Measurements from ENCODE around the gene LSM7. TPM values are rescaled to one million over a fixed set of nuclear protein-coding genes. Genes with fewer than 3 reads are reported as not detected.
A peak's percentile ranks its signal among the peaks of the same experiment; 100 is the strongest.

Gene LSM7
- total and polyA plus RNA-seq, 2 of the 13 experiments (the other 11 are each of a cell fraction or from before 2014, with no cell fraction given), result 140 to 205 TPM

DNA sequence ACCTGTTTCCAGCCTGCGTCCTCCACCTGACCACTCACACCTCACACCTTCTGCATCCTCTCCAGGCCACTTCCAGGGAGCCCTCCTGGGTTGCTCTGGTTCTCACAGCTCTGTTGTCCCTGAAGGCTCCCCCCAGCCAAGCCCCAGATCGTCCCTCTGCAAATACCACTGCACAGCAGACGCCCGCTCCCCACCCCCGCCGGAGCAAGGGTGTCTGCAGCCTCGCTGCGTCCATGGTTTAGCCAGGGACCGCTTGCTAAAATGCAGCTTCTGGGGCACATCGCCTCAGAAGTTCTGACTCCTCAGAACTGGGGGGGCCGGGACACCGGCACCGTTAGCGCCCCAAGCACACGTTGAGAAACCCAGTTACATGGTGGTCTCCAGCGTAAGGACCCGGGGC is 21.4 kb downstream of the LSM7 start:
- in situ Hi-C loops (cut with HindIII; ENCODE audit: extremely low pct_ligation_motif_present, low pct_unique_long_range_greater_than_20kb), result no loop called here
- no TSS peak for BruUV-seq (replicated peaks)

DNA sequence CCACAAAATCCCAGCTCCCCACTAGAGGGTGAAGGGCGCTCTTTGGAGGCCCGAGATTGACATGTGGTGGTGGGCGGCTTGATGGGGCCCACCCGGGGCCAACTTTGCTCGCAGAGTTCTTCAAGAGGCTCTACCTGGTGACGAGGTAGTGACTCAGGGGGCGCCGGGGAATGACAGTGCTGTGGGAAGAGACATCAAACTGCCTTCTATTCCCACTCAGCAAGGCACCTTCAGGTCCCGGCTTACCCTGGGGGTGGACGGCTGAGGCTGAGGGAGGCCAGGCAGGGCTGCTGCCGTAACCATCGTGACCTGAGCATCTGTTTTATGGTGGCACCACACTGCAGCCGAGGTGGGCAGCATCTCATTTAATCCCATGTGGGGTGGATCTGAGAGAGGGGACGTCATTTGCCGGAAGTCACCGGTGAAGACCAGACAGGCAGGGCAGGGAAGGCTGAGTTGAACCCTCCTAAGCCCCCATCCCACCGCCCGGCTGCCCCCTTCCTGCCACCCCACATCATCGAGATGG is 22.0 kb downstream of the LSM7 start:
- Histone ChIP-seq H3K4me2 (ENCODE audit: low read depth, low read length) (no peak overlapping the region), H3K9me3 (ENCODE audit: low read length) (no peaks in the 10 kb centered on the region), H3K27me3 (ENCODE audit: control insufficient read depth in 1 of 2, insufficient read depth in 2 of 2, low read length in 2 of 2) (peaks cover 8 to 65% of the 10 kb centered on the region in 2 experiments), H3K4me1 (ENCODE audit: insufficient read depth, low read length) (peaks cover 32% of the 10 kb centered on the region), H4K20me1 (ENCODE audit: insufficient read depth, low read length) (no peaks in the 10 kb centered on the region), H3K27ac (ENCODE audit: extremely low read length, insufficient read depth, low read length) (no peak overlapping the region), H3K79me2 (ENCODE audit: insufficient read depth, low read length) (no peaks in the 10 kb centered on the region), H3K4me3 (replicated peaks in 1 of 3; ENCODE audit: insufficient read depth in 1 of 3, low read depth in 2 of 3, low read length in 3 of 3) (no peak overlapping the region), H3K9ac (ENCODE audit: insufficient read depth, low read depth, low read length) (no peak overlapping the region), H2AFZ (ENCODE audit: low read length) (no peak overlapping the region), H3K36me3 (replicated peaks in 1 of 2; ENCODE audit: control insufficient read depth in 1 of 2, insufficient read depth in 2 of 2, low read length in 2 of 2) (no peaks in the 10 kb centered on the region)
- intact Hi-C loops (cut with micrococcal nuclease; ENCODE audit: unreplicated experiment), result no loop called here
- in situ Hi-C loops (cut with HindIII; ENCODE audit: extremely low pct_ligation_motif_present, low pct_unique_long_range_greater_than_20kb), result no loop called here
- BruUV-seq (replicated peaks), result no TSS peak
- ChIA-PET POLR2A (interaction anchor here (0.6 kb wide), 1 partner anchor 79 kb away, joined by 4 read pairs; no protein-coding TSS in a partner anchor), CTCF (ENCODE audit: low intra/inter-chr PET ratio, low total read pairs) (no interaction called here)
- WGBS (ENCODE audit: low lambda C conversion rate), result 58% methylated on average over 6 of the region's 19 CpGs
- DNase-seq (ENCODE audit: low spot score) (no peak), FAIRE-seq (no peak), ATAC-seq (no peak)
- TF ChIP-seq ZNF781 (CRISPR knock-in tag; IDR thresholded peaks at IDR 0.05; ENCODE audit: borderline replicate concordance, not compliant biosample characterization), result no peak
- TF ChIP-seq, protein P1, sequence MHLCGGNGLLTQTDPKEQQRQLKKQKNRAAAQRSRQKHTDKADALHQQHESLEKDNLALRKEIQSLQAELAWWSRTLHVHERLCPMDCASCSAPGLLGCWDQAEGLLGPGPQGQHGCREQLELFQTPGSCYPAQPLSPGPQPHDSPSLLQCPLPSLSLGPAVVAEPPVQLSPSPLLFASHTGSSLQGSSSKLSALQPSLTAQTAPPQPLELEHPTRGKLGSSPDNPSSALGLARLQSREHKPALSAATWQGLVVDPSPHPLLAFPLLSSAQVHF (CRISPR knock-in tag; IDR thresholded peaks at IDR 0.05), result no peak
- TF ChIP-seq HOXA5 (CRISPR knock-in tag; IDR thresholded peaks at IDR 0.05), result no peak
- no peak for TF ChIP-seq ZNF75D (CRISPR knock-in tag; IDR thresholded peaks at IDR 0.05; ENCODE audit: borderline replicate concordance)
- no peak for TF ChIP-seq SP140L (CRISPR knock-in tag; IDR thresholded peaks at IDR 0.05; ENCODE audit: borderline replicate concordance)
- TF ChIP-seq CBX1 (IDR thresholded peaks at IDR 0.05; ENCODE audit: low read depth), result no peak
- TF ChIP-seq HMGA1 (CRISPR knock-in tag; conservative IDR thresholded peaks at IDR 0.05), result no peak
- no peak for TF ChIP-seq ZNF556 (CRISPR knock-in tag; IDR thresholded peaks at IDR 0.05; ENCODE audit: borderline replicate concordance)
- no peak for TF ChIP-seq ZNF776 (CRISPR knock-in tag; IDR thresholded peaks at IDR 0.05)
- no peak for TF ChIP-seq GATAD2A (CRISPR knock-in tag; IDR thresholded peaks at IDR 0.05)
- TF ChIP-seq, protein P2, sequence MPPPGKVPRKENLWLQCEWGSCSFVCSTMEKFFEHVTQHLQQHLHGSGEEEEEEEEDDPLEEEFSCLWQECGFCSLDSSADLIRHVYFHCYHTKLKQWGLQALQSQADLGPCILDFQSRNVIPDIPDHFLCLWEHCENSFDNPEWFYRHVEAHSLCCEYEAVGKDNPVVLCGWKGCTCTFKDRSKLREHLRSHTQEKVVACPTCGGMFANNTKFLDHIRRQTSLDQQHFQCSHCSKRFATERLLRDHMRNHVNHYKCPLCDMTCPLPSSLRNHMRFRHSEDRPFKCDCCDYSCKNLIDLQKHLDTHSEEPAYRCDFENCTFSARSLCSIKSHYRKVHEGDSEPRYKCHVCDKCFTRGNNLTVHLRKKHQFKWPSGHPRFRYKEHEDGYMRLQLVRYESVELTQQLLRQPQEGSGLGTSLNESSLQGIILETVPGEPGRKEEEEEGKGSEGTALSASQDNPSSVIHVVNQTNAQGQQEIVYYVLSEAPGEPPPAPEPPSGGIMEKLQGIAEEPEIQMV (CRISPR knock-in tag; IDR thresholded peaks at IDR 0.05; ENCODE audit: low read depth), result no peak
- TF ChIP-seq KDM1A (CRISPR knock-in tag; IDR thresholded peaks at IDR 0.05), result no peak
- TF ChIP-seq ZNF773 (CRISPR knock-in tag; IDR thresholded peaks at IDR 0.05; ENCODE audit: borderline replicate concordance), result no peak
- TF ChIP-seq, protein P3, sequence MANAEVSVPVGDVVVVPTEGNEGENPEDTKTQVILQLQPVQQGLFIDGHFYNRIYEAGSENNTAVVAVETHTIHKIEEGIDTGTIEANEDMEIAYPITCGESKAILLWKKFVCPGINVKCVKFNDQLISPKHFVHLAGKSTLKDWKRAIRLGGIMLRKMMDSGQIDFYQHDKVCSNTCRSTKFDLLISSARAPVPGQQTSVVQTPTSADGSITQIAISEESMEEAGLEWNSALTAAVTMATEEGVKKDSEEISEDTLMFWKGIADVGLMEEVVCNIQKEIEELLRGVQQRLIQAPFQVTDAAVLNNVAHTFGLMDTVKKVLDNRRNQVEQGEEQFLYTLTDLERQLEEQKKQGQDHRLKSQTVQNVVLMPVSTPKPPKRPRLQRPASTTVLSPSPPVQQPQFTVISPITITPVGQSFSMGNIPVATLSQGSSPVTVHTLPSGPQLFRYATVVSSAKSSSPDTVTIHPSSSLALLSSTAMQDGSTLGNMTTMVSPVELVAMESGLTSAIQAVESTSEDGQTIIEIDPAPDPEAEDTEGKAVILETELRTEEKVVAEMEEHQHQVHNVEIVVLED (CRISPR knock-in tag; IDR thresholded peaks at IDR 0.05; ENCODE audit: borderline replicate concordance), result no peak

More for the DNA sequence above, 21.4 kb downstream of the LSM7 start:
- TF ChIP-seq FOXJ3 (CRISPR knock-in tag; IDR thresholded peaks at IDR 0.05; ENCODE audit: borderline replicate concordance), result no peak
- 0 out of 2 replicates have a peak, but pooled peaks have one; percentile 28 for TF ChIP-seq EZH2 (conservative IDR thresholded peaks at IDR 0.05; ENCODE audit: low read depth, low read length)
- Histone ChIP-seq H4K20me1 (ENCODE audit: insufficient read depth, low read length) (no peaks in the 10 kb centered on the region), H3K4me1 (ENCODE audit: insufficient read depth, low read length) (peaks cover 32% of the 10 kb centered on the region), H2AFZ (ENCODE audit: low read length) (no peak overlapping the region), H3K27ac (ENCODE audit: extremely low read length, insufficient read depth, low read length) (no peak overlapping the region), H3K27me3 (ENCODE audit: control insufficient read depth in 1 of 2, insufficient read depth in 2 of 2, low read length in 2 of 2) (peaks cover 8 to 64% of the 10 kb centered on the region in 2 experiments), H3K9me3 (ENCODE audit: low read length) (no peaks in the 10 kb centered on the region), H3K9ac (ENCODE audit: insufficient read depth, low read depth, low read length) (no peak overlapping the region), H3K79me2 (ENCODE audit: insufficient read depth, low read length) (no peaks in the 10 kb centered on the region), H3K4me3 (replicated peaks in 1 of 3; ENCODE audit: insufficient read depth in 1 of 3, low read depth in 2 of 3, low read length in 3 of 3) (no peak overlapping the region), H3K4me2 (ENCODE audit: low read depth, low read length) (no peak overlapping the region), H3K36me3 (replicated peaks in 1 of 2; ENCODE audit: control insufficient read depth in 1 of 2, insufficient read depth in 2 of 2, low read length in 2 of 2) (no peaks in the 10 kb centered on the region)
- no peak for FAIRE-seq
- no peak for DNase-seq (ENCODE audit: low spot score)
- ChIA-PET POLR2A (no interaction called here), CTCF (ENCODE audit: low intra/inter-chr PET ratio, low total read pairs) (no interaction called here)
- ATAC-seq, result no peak
- intact Hi-C loops (cut with micrococcal nuclease; ENCODE audit: unreplicated experiment), result no loop called here
- WGBS (ENCODE audit: low lambda C conversion rate), result 54% methylated on average over 12 of the region's 17 CpGs

All from HepG2 (cell line).